Measurements from ENCODE around the gene CYTH3.
"Not testable (repeated sequence)": the region's sequence is repeated elsewhere in the genome, so short reads cannot be mapped to it uniquely, and the experiment has no call there.

Gene CYTH3

GRCh38 chr7:6154542-6155404, 117.7 kb downstream of the CYTH3 start:
- no peak for TF ChIP-seq CTCF (conservative IDR thresholded peaks at IDR 0.05; ENCODE audit: control insufficient read depth, insufficient read depth, low read depth, low read length)
- no peak overlapping the region for H3K4me3 ChIP-seq (ENCODE audit: control insufficient read depth, low read depth, low read length)
- no peak for DNase-seq (ENCODE audit: low read depth)

- no peak for DNase-seq (ENCODE audit: low read depth)
- H3K4me3 ChIP-seq (ENCODE audit: control insufficient read depth, low read depth, low read length) = no peak overlapping the region
- no peak for TF ChIP-seq CTCF (conservative IDR thresholded peaks at IDR 0.05; ENCODE audit: control insufficient read depth, insufficient read depth, low read depth, low read length)
Observed at GRCh38 chr7:6153646-6154541, 118.5 kb downstream of the CYTH3 start.

- no peak overlapping the region for H3K4me3 ChIP-seq (ENCODE audit: control insufficient read depth, low read depth, low read length)
- no peak for DNase-seq (ENCODE audit: low read depth)
- no peak for TF ChIP-seq CTCF (conservative IDR thresholded peaks at IDR 0.05; ENCODE audit: control insufficient read depth, insufficient read depth, low read depth, low read length)
Observed at GRCh38 chr7:6151994-6152735, 120.3 kb downstream of the CYTH3 start.

- not testable (repeated sequence) for DNase-seq (ENCODE audit: low read depth); H3K4me3 ChIP-seq (ENCODE audit: control insufficient read depth, low read depth, low read length)
Observed at GRCh38 chr7:6151527-6151926, 120.9 kb downstream of the CYTH3 start.

- DNase-seq (ENCODE audit: low read depth) = no peak
- TF ChIP-seq CTCF (conservative IDR thresholded peaks at IDR 0.05; ENCODE audit: control insufficient read depth, insufficient read depth, low read depth, low read length) = no peak
- H3K4me3 ChIP-seq (ENCODE audit: control insufficient read depth, low read depth, low read length) = no peak overlapping the region
Observed at GRCh38 chr7:6149996-6150395, 122.4 kb downstream of the CYTH3 start.

GRCh38 chr7:6148724-6149360, 123.6 kb downstream of the CYTH3 start:
- DNase-seq (ENCODE audit: low read depth) = no peak

More at GRCh38 chr7:6148724-6149360, 123.6 kb downstream of the CYTH3 start:
- H3K4me3 ChIP-seq (ENCODE audit: control insufficient read depth, low read depth, low read length) = no peak overlapping the region
- no peak for TF ChIP-seq CTCF (conservative IDR thresholded peaks at IDR 0.05; ENCODE audit: control insufficient read depth, insufficient read depth, low read depth, low read length)
